GM19438 (cell line): ENCODE measurements around the gene OR2S2.

Experiments used
- ATAC-seq: cut with Tn5 transposase; IDR thresholded peaks from one replicate; pipeline ENCODE4 v1.9.1; 2021; ENCODE audit warnings: low read depth; ENCODE audit not compliant: unreplicated experiment

OR2S2 gene

GRCh38 chr9:35965011-35965410, 7.1 kb upstream of the OR2S2 start:
- ATAC-seq, result no peak

GRCh38 chr9:35962126-35962906, 4.4 kb upstream of the OR2S2 start:
- ATAC-seq, result no peak

- ATAC-seq, result no peak
Observed at GRCh38 chr9:35960039-35960655, 2.2 kb upstream of the OR2S2 start.

DNA sequence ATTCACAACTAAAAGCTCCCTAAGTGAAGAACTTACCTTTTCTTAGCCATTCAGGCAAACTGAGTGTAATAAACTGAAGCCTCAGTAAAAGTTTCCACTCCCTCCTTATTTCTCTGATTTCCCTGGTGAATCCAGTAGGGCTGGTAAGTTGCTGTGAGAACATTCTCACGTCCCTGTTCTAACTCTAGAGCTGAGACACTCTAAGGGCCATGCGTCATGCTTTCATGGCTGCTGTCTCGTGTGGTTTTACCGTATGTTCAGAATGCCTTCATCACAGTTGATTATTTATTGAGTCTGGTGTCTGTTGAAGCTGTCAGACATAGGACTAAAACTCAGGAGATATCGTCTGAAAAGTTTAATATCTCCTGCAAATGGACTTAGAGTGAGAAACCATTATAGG, 1.3 kb downstream of the OR2S2 start:
- ATAC-seq, result no peak

GRCh38 chr9:35954942-35955546, 2.9 kb downstream of the OR2S2 start:
- ATAC-seq, result no peak

DNA sequence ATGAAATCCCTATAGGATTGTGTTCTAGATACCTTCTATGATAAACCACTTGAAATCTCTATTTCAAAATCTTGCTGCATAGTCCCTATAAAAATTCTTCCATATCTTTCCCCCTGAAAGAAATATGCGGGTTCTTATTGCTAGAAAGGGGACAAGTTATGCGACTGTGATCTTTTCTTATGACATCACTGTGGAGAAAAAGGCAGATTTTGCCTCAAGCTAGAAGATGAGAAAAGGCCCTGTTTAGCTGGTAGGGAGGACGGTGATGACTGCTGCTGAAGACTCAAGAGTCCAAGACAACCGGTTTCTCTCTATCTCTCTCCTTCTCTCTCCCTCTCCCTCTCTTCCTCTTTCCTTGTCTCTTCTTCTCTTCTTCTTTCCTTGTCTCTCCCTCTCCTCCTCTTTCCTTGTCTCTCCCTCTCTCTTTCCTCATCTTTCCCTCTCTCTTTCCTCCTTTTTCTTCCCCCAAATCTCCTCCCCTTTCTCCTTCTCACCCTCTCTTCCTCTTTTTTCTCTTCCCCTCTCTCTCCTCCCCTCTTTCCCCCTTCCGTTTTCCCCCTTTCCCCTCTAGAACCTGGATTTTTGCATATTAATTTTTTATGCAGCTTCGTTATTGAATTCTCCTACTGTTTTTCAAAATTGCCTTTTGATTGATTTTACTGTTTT, 5.3 kb downstream of the OR2S2 start:
- no peak for ATAC-seq

GRCh38 chr9:35951736-35952135, 6.2 kb downstream of the OR2S2 start:
- no peak for ATAC-seq

GRCh38 chr9:35948901-35949318, 9.0 kb downstream of the OR2S2 start:
- ATAC-seq, result no peak

GRCh38 chr9:35948451-35948850, 9.5 kb downstream of the OR2S2 start:
- ATAC-seq, result no peak

DNA sequence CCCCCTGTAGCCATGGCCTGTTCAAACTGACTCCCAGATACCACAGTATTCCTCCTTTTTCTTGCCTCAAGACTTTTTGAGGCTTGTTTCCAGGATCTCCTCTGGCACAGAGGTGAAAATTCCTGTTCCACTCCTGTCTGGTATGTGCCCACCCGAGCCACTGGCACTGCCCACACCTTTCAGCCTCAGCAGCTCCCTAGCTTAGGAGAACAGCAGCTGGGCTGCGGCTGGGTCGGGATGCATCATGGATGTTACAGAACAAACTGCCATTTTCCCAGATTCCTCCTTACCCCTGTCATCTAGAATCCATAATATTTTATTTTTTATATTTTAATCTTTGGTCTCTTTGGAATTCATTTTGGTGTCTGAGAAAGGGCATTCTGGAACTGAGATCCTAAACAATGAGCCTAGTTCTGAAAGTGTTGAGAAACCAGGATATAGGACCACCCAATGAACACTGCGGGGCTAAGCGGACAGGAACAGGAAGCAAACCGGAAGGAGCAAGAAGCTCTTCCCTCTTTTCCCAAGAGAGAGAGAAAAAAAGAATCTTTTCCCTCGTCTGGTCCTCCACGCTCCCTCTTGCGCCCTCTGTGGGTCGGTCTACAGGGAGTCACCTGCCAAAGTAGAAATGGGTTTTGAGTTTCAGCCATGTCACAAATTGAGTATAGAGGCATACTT, 12.5 kb downstream of the OR2S2 start:
- ATAC-seq, result no peak

DNA sequence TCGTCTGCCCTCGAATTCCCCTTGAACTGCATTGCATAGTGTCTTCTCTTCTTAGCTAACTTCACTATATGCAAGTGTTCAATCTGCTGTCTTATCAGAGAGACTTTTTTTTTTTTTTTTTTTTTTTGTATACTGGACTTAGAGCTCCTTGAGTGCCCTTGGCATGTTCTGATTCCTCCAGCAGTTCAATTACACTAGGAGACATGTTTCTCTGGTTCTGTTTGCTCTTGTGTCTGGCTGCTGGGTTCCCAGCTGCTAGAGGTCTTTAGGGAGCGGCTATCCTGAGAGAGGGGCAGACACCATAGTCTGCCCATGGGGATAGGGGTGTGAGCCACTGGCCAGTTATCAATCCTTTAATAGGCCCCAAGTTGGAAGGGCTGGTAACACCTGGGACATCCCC, 13.1 kb downstream of the OR2S2 start:
- no peak for ATAC-seq

GRCh38 chr9:35944173-35944572, 13.8 kb downstream of the OR2S2 start:
- ATAC-seq, result no peak

DNA sequence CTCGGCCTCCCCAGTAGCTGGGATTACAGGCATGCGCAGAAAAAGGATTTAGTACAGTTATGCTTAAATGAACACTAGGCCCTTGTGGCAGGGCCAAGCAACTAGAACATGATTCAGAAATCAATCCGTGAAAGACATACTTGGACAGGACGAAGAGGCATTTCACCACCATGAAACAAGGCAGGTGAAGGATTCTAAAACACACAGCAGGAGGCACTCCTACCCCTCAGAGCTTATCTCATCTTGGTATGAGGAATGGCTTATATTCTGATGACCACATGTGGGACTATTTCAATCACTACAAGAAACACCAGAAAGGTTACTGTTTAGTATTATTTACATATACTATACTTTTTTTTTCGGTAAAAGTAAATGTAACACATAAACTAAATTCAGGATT, 15.7 kb downstream of the OR2S2 start:
- no peak for ATAC-seq

GRCh38 chr9:35940458-35941407, 17.2 kb downstream of the OR2S2 start:
- no peak for ATAC-seq

- ATAC-seq, result no peak
Observed at GRCh38 chr9:35939679-35940250, 18.2 kb downstream of the OR2S2 start.

DNA sequence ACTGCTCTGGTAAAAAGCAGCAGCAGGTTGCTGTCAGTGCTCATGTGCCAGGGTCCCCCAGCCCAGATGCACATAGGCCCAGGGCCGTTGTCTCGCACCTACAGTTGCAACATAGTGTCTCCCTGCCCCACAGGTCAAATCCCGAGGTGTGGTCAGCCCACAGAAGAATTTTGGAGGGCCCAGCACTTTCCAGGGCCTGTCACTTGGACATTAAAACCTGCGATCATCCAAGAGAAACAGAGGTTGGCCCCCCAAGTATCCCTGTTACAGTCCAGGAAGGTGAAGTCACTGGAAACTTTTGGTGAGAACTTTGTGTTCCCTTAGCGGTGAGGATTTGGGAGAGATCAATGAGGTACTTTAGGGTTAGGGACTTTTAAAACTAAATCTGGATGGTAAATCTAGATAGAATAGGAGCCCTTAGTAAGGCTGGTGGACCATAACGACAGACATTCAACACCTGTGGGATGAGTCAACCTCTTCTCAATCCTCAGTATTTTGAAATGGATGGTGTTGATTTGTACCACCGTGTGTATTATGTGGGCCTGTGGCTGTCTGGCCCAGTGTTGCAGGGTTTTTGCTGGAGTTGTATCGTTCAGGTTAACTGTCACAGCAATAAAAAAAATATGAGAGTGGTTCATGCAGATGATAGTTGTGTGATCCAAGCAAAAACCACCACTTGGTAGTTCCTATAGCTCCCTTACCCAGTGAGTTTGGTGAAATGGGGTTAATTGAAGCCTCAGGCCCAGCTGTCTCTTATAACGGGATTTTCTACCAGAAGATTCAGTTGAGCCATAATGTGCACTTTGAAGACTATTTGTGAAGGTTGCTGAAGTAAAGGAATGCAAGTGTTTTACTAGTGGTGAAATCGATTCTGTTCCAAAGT, 19.2 kb downstream of the OR2S2 start:
- ATAC-seq, result no peak

DNA sequence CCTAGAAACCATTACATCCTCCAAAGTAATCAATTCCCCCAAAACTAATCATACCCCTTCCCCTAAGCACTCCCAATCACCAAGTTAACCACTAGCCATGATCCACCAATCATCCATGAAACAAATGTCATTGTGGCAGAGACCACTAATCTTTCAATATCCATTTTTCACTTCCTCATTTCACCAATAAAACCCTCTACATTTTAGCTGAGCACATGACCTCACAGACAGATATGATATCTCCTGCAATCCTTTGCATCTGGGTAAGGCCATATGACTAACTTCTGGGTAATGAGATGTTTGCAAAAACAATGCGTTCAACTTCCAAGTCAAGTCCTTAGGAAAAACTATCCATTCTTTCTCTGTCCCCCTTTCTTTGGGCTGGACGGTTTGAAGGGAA, 20.7 kb downstream of the OR2S2 start:
- no peak for ATAC-seq

DNA sequence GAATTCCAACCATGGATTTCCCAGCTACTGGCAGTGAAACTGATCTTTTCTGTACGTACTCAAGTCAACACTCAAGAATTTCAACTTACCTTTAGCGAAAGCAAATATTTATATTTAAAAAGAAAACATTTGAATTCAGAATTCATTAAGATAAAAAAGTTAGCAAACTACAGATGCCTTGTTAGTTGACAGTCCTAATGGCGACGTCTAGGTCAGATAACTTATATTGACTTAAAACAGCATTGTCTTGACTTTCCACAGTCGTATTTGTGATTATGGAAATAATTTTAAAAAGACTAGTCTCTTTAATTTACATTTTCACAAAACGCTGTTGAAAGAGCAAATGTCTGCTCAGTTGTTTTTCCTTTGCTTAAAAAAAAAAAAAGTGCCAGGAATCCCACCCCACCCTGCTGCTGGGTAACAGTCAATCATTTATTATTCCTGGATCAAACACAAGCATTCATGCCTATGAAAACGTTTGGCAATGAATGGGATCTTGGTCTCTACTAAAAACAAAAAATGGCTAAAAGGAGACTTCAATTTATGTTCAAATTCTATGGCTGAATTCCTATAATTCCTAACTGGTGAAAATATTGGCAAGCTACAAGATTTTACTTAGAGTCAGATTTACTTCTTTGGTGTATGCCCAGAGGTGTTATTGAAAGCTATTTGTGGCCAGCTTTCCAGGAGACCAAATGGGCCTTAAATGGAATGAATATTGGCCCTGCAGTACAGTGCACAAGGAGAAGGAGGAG, 22.0 kb downstream of the OR2S2 start:
- no peak for ATAC-seq
